GM23248 (cell line): ENCODE data around the gene NAP1L3. TPM values are rescaled to one million over a fixed set of nuclear protein-coding genes. Genes with fewer than 3 reads are reported as not detected.
A peak's percentile ranks its signal among the peaks of the same experiment; 100 is the strongest.

Experiments used
- DNase-seq: peaks from one replicate; pipeline ENCODE4 v3.0.0-alpha.2; 2015
- H2AFZ ChIP-seq: fragments of 200-600 bp; sonication (generic); 2 replicates; pipeline ENCODE4 v1.6.1; 2016; ENCODE audit warnings: antibody characterized with exemption
- H3F3A ChIP-seq: fragments of 200-600 bp; sonication (generic); 2 replicates; pipeline ENCODE4 v1.6.1; 2016; ENCODE audit warnings: mild to moderate bottlenecking, antibody characterized with exemption, mixed run types; ENCODE audit not compliant: insufficient read depth
- H3K27ac ChIP-seq: fragments of 200-600 bp; sonication (generic); 2 replicates; pipeline ENCODE4 v1.5.1; 2016; ENCODE audit warnings: mild to moderate bottlenecking
- H3K27me3 ChIP-seq: fragments of 200-600 bp; sonication (generic); replicated peaks from 2 replicates; pipeline ENCODE4 v1.6.1; 2016; ENCODE audit warnings: mild to moderate bottlenecking; ENCODE audit not compliant: insufficient read depth
- H3K36me3 ChIP-seq: fragments of 200-600 bp; sonication (generic); 2 replicates; pipeline ENCODE4 v1.6.1; 2016; ENCODE audit warnings: low read depth, mild to moderate bottlenecking
- H3K4me1 ChIP-seq: fragments of 200-600 bp; sonication (generic); 2 replicates; pipeline ENCODE4 v1.6.1; 2016; ENCODE audit warnings: mild to moderate bottlenecking; ENCODE audit not compliant: insufficient read depth
- H3K4me2 ChIP-seq: fragments of 200-600 bp; sonication (generic); one replicate; pipeline ENCODE4 v1.6.1; 2016; ENCODE audit warnings: mild to moderate bottlenecking; ENCODE audit not compliant: unreplicated experiment
- H3K4me3 ChIP-seq: fragments of 200-600 bp; sonication (generic); 2 replicates; pipeline ENCODE4 v1.5.1; 2016; ENCODE audit warnings: mild to moderate bottlenecking
- H3K79me2 ChIP-seq: fragments of 200-600 bp; sonication (generic); 2 replicates; pipeline ENCODE4 v1.6.1; 2016; ENCODE audit warnings: mild to moderate bottlenecking; ENCODE audit not compliant: insufficient read depth
- H3K9ac ChIP-seq: fragments of 200-600 bp; sonication (generic); 2 replicates; pipeline ENCODE4 v1.6.1; 2016; ENCODE audit warnings: mild to moderate bottlenecking
- H3K9me2 ChIP-seq: fragments of 200-600 bp; sonication (generic); 2 replicates; pipeline ENCODE4 v1.6.1; 2016; ENCODE audit warnings: mixed run types, mild to moderate bottlenecking, moderate library complexity; ENCODE audit not compliant: insufficient read depth
- H3K9me3 ChIP-seq: fragments of 200-600 bp; sonication (generic); one replicate; pipeline ENCODE4 v1.6.1; 2017; ENCODE audit warnings: low read depth
- H4K20me1 ChIP-seq: fragments of 200-600 bp; sonication (generic); 2 replicates; pipeline ENCODE4 v1.6.0; 2016; ENCODE audit not compliant: insufficient read depth
- EZH2 ChIP-seq: fragments of 200-600 bp; sonication (generic); IDR thresholded peaks from 2 replicates; pipeline ENCODE4 v1.6.1; 2018; ENCODE audit warnings: antibody characterized with exemption, mild to moderate bottlenecking; ENCODE audit not compliant: insufficient read depth, poor library complexity, severe bottlenecking
- EZH2phosphoT487 ChIP-seq: fragments of 200-600 bp; sonication (generic); IDR thresholded peaks from 2 replicates; pipeline ENCODE4 v1.6.1; 2018; ENCODE audit warnings: antibody characterized with exemption, moderate library complexity, mild to moderate bottlenecking, low read depth; ENCODE audit not compliant: insufficient read depth
- WGBS, 2 experiments: methylation state at CpG; one replicate each; pipeline ENCODE4 v1.1.6; 2015 to 2017; ENCODE audit warnings: low lambda C conversion rate in 2 of 2, low coverage in 1 of 2; ENCODE audit errors: missing lambda C conversion rate in 2 of 2; 5-methylcytosine and 5-hydroxymethylcytosine counted together
- in situ Hi-C: fragments of 300-500 bp; cut with MboI; formaldehyde crosslinking; loops from 2 replicates; pipeline ENCODE4 v1.15.0; 2020
- polyA plus RNA-seq: library from polyadenylated mRNA; unstranded; fragments of >200 nt; fragmentation: Nextera tagmentation; extraction: Ambion mirVana; gene quantifications from 2 replicates; pipeline ENCODE4 v1.2.1, GENCODE V29; 2016
- total RNA-seq: library from RNA; depleted of rRNA; stranded (reverse); fragments of >200 nt; shearing (Covaris generic); gene quantifications from 2 replicates; pipeline ENCODE4 v1.2.3, GENCODE V29; 2014; rRNA removed

The NAP1L3 gene, protein sequence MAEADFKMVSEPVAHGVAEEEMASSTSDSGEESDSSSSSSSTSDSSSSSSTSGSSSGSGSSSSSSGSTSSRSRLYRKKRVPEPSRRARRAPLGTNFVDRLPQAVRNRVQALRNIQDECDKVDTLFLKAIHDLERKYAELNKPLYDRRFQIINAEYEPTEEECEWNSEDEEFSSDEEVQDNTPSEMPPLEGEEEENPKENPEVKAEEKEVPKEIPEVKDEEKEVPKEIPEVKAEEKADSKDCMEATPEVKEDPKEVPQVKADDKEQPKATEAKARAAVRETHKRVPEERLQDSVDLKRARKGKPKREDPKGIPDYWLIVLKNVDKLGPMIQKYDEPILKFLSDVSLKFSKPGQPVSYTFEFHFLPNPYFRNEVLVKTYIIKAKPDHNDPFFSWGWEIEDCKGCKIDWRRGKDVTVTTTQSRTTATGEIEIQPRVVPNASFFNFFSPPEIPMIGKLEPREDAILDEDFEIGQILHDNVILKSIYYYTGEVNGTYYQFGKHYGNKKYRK
- total RNA-seq = 11.0 and 13.0 TPM in 2 replicates
- 13.0 and 14.0 TPM in 2 replicates for polyA plus RNA-seq

GRCh38 chrX:93673056-93673868 is at the start of gene NAP1L3:
TSS of gene NAP1L3 (minus strand) at chrX:93673578. CDS start at chrX:93673304, 274 bp downstream.
- Histone ChIP-seq H3K9me2 (no peaks in the 10 kb centered on the region), H2AFZ (peak within 1 kb of the TSS; percentile 88), H3K4me3 (peak within 1 kb of the TSS; percentile 90), H3K79me2 (no peaks in the 10 kb centered on the region), H3K9me3 (no peaks in the 10 kb centered on the region), H4K20me1 (no peaks in the 10 kb centered on the region), H3F3A (peaks cover 7% of the 10 kb centered on the region; the same call in 1 of the 2 replicates), H3K27ac (peak within 1 kb of the TSS; percentile 85), H3K4me2 (peak within 1 kb of the TSS; percentile 88), H3K27me3 (no peaks in the 10 kb centered on the region), H3K4me1 (no peaks in the 10 kb centered on the region), H3K9ac (peak within 1 kb of the TSS; percentile 87), H3K36me3 (no peaks in the 10 kb centered on the region)
- WGBS, 2 experiments = 1 to 2% methylated on average over 20 to 33 of the region's 51 CpGs
- DNase-seq = peak; percentile 84
- in situ Hi-C loops = no loop called here
- TF ChIP-seq EZH2 (no peak), EZH2phosphoT487 (no peak)

DNA sequence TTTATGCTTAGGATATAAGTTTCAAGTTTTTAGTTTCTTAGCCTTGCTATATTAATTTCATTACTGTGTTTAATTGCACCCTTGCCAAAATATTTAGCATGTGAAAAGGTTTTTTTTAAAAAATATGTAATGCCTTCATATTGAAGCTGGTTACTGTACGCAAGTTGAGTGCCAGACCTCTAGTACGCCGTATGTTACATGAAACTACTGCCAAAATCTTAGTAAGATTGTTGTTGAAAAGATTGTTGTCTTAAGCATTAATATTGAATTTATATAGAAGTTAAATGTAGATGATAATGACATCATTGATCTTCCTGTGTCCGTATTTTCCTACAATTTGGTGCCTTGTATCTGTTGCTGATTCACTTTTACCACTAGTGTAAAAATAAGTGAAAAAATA is 37.7 kb upstream of the NAP1L3 start:
- H3K4me3 ChIP-seq = no peak overlapping the region
- no peaks in the 10 kb centered on the region for H4K20me1 ChIP-seq
- H3F3A ChIP-seq = no peaks in the 10 kb centered on the region
- H3K79me2 ChIP-seq = no peaks in the 10 kb centered on the region
- TF ChIP-seq EZH2phosphoT487 (no peak), EZH2 (no peak)
- H2AFZ ChIP-seq = no peak overlapping the region
- DNase-seq = no peak
- no peaks in the 10 kb centered on the region for H3K36me3 ChIP-seq
- in situ Hi-C loops = no loop called here
- no peaks in the 10 kb centered on the region for H3K4me1 ChIP-seq
- H3K4me2 ChIP-seq = no peak overlapping the region
- H3K9me3 ChIP-seq = no peaks in the 10 kb centered on the region
- H3K27ac ChIP-seq = no peak overlapping the region
- 14 to 16% methylated on average over 4 of the region's 4 CpGs for WGBS, 2 experiments
- no peak overlapping the region for H3K9ac ChIP-seq
- H3K9me2 ChIP-seq = no peaks in the 10 kb centered on the region
- H3K27me3 ChIP-seq = no peaks in the 10 kb centered on the region

DNA sequence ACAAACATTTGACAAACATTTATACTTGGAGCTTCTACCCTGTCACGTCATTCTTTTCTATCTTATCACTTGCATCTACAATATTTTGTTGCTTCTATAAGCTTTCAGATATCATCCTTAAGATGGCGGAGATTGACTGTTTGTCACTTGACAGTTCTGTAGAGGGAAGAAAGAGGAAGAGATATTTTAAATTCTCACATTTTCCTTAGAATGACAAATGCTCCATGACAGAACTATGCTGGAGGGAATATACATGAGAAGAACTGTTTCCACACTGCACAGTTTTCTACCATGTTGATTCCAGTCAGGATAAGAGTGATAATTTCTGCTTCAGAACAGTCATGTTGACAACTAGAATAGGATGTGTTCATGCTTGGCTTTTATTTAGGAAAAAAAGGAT is 30.3 kb upstream of the NAP1L3 start:
- H2AFZ ChIP-seq = no peak overlapping the region
- H3K9ac ChIP-seq = no peak overlapping the region
- H3K36me3 ChIP-seq = no peaks in the 10 kb centered on the region
- H3K27ac ChIP-seq = no peak overlapping the region
- H3F3A ChIP-seq = no peaks in the 10 kb centered on the region
- H3K9me2 ChIP-seq = no peaks in the 10 kb centered on the region
- TF ChIP-seq EZH2 (no peak), EZH2phosphoT487 (no peak)
- no peaks in the 10 kb centered on the region for H3K79me2 ChIP-seq
- H3K4me3 ChIP-seq = no peak overlapping the region
- H3K27me3 ChIP-seq = no peaks in the 10 kb centered on the region
- in situ Hi-C loops = no loop called here
- 29 to 48% methylated on average over 2 of the region's 2 CpGs for WGBS, 2 experiments
- no peaks in the 10 kb centered on the region for H3K4me1 ChIP-seq
- H3K4me2 ChIP-seq = no peak overlapping the region
- H3K9me3 ChIP-seq = no peaks in the 10 kb centered on the region
- no peaks in the 10 kb centered on the region for H4K20me1 ChIP-seq
- DNase-seq = no peak

DNA sequence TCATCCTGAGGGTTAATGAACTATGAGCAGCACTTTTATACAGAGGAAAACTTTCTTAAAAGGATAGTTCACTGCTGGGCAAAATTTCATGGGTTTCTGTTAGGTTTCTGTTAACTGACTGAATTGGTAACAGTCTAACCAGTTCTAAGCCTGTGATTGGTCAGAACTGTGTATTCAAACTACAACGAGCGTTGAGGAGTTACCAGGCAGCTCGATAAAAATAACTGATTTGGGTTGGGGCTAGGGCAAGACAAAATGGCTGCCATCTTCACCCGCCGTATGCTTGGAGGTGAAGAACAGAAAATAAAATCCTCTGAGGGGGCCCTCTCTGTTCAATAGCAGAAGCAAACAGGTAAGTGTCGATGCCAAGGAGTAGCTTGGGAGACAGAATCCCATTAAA is 22.6 kb upstream of the NAP1L3 start:
- Histone ChIP-seq H3K9me3 (no peaks in the 10 kb centered on the region), H3K79me2 (no peaks in the 10 kb centered on the region), H4K20me1 (no peaks in the 10 kb centered on the region), H2AFZ (no peak overlapping the region), H3K27ac (no peak overlapping the region), H3K4me1 (no peaks in the 10 kb centered on the region), H3K27me3 (no peaks in the 10 kb centered on the region), H3F3A (no peaks in the 10 kb centered on the region), H3K4me3 (no peak overlapping the region), H3K36me3 (no peaks in the 10 kb centered on the region), H3K9ac (no peak overlapping the region), H3K4me2 (no peak overlapping the region), H3K9me2 (no peaks in the 10 kb centered on the region)
- DNase-seq = no peak
- WGBS, 2 experiments = 69 to 79% methylated on average over 6 of the region's 6 CpGs
- in situ Hi-C loops = no loop called here
- TF ChIP-seq EZH2phosphoT487 = no peak
- TF ChIP-seq EZH2 = no peak
